SU-DHL-6 (cell line): ENCODE measurements around the gene NPM1.

Experiments
- EZH2phosphoT487 ChIP-seq: fragments of 200-600 bp; sonication (generic), shearing (Covaris generic); conservative IDR thresholded peaks from 2 replicates; pipeline ENCODE4 v1.6.1; 2018; ENCODE audit warnings: mild to moderate bottlenecking, antibody characterized with exemption, low read length, moderate library complexity, mixed read lengths
- TF ChIP-seq, protein P1 (sequence below): fragments of 200-600 bp; sonication (generic); IDR thresholded peaks from one replicate; pipeline ENCODE4 v1.5.1; 2017; ENCODE audit warnings: antibody characterized with exemption, mild to moderate bottlenecking, low read length, moderate library complexity; ENCODE audit not compliant: insufficient read depth, poor library complexity, severe bottlenecking

DNA sequence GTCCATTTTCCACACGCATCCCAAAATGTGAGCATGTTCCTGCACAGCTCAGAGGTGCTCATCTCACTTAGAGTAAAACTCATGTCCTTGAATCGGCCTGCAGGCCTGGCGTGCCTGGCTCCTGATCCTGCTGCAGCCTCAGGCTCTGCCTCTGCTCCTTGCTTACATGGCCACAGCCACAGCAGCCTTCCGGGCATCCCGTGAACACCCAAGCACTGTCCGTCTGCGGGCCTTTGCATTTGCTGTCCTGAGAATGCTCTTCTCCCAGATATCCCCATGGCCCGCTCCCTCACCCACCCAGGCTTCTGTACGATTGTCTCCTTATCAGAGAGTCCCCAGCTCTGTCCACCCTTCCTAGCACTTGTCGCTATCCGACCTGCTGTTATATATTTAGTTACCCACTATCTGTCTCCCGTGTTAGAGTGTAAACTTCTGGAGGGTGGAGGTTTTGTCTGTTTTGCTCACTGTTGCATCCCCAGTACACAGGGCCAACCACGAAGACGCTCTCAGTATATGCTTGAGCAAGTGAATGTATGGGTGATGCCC, 53.7 kb downstream of the NPM1 start:
- TF ChIP-seq, protein P1, sequence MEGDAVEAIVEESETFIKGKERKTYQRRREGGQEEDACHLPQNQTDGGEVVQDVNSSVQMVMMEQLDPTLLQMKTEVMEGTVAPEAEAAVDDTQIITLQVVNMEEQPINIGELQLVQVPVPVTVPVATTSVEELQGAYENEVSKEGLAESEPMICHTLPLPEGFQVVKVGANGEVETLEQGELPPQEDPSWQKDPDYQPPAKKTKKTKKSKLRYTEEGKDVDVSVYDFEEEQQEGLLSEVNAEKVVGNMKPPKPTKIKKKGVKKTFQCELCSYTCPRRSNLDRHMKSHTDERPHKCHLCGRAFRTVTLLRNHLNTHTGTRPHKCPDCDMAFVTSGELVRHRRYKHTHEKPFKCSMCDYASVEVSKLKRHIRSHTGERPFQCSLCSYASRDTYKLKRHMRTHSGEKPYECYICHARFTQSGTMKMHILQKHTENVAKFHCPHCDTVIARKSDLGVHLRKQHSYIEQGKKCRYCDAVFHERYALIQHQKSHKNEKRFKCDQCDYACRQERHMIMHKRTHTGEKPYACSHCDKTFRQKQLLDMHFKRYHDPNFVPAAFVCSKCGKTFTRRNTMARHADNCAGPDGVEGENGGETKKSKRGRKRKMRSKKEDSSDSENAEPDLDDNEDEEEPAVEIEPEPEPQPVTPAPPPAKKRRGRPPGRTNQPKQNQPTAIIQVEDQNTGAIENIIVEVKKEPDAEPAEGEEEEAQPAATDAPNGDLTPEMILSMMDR = no peak
- TF ChIP-seq EZH2phosphoT487 = no peak
